Amygdala (tissue), 56 donors: ENCODE data around the gene SHISA9.

ENCODE experiments used
- DNase-seq, 56 donors: peaks; one replicate each; lab custom pipeline; 2025; lab: John Stamatoyannopoulos, UW

SHISA9 gene

GRCh38 chr16:13154799-13155198 lies 253.4 kb downstream of the SHISA9 start:
- no peak for DNase-seq

GRCh38 chr16:13155377-13155776 lies 254.0 kb downstream of the SHISA9 start:
- no peak for DNase-seq

DNA sequence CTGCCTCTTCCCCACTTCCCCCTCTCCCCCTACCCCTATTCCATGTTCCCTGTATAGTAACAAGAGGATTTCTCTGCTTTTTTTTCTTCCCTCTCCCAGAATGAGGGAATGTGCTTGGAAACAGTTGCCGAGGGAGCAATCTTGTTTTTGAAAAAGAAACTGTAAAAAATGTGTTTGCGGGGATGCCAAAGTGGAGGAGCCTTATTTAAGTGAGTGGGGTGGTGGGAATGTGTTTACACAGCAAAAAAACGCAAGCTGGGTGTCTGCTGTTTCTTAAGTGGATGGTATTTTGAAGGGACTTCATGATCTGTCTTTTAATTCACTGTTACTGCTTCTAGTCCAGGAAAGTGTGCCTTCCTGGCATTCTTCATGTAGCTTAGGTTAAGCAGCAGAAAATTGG lies 254.4 kb downstream of the SHISA9 start:
- peak in 4 of 56 donors; percentile 2 to 40 (median 27) for DNase-seq

- DNase-seq = no peak
Observed at GRCh38 chr16:13157082-13157481, 255.7 kb downstream of the SHISA9 start.

DNA sequence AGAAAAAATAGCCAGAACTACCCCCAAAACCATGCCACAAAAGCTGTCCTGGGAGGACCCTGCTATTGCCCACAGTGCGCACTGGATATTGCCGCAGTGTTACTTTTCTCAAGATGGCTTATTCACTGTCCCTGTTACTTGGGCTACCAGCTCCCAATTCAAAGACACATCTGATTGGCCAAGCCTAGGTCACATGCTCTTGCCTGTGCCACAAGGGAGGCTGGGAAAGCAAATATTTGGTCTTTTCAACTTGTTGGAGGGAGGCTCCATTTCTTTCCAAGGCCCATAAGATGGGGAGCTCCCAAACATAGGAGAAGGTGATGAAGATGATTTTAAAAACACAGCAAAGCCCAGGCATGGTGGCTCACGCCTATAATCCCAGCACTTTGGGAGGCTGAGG lies 257.0 kb downstream of the SHISA9 start:
- DNase-seq = no peak

DNA sequence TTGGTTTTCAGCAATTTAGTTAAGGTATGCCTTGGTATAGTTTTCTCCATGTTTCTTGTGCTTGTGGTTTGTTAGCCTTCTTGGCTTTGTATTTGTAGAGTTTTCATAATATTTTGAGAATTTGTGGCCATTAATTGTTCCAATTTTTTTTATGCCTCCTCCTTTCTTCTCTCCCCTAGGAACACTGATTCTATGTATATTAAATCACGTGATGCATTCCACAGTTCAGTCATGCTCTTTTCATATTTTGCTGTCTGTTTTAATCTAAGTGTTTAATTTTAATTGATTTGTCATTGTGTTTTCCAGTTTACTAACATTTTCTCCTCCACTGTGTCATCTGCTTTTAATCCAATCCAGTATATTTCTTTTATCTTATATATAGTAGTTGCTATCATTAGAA lies 263.6 kb downstream of the SHISA9 start:
- DNase-seq = no peak

DNA sequence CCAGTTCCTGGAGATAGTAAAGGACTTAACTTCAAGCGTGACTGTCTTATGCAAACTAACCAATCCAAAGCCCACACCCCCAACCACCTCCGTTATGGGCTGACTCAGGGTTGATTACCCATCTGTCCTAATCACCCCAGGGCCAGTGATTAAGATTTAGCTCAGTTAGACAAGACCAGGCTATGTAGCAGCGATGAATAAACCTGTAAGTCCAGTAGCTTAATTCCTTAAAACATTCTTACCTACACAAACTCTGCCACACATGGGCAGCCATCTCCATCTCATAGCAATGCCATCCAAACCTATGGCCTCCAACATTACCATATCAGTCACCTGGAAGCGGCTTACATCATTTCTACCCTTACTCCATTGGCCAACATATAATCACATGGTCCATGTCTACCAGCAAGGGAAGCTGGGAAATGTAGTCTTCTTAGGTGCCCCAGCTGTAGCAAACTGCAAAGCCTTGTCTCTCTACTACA lies 266.7 kb downstream of the SHISA9 start:
- no peak for DNase-seq

- DNase-seq = no peak
Observed at GRCh38 chr16:13171313-13171712, 269.9 kb downstream of the SHISA9 start.

- DNase-seq = no peak
Observed at GRCh38 chr16:13176711-13177110, 275.3 kb downstream of the SHISA9 start.

GRCh38 chr16:13178318-13178717 lies 276.9 kb downstream of the SHISA9 start:
- peak in 32 of 56 donors; percentile 2 to 75 (median 21) for DNase-seq

- no peak for DNase-seq
Observed at GRCh38 chr16:13181432-13181831, 280.0 kb downstream of the SHISA9 start.

GRCh38 chr16:13186813-13187212 lies 285.4 kb downstream of the SHISA9 start:
- no peak for DNase-seq

DNA sequence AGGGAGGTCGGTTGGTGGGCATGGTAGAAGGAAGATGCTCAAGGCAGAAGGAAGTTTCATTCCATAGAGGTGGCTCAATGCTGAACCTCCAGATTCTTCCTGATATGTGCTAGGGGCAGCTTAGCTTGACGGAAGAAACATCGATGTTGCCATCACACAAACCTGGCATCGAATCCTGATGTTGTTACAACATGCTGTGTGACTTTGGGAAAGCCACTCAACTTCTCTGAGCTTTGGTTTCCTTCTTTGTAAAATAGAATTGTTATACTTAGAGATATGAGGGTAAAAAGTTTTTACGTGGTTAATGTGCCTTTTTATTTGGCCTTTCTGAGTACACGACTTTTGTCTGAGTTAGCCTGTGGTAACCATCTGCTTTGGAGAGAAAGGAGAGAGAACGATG lies 287.9 kb downstream of the SHISA9 start:
- DNase-seq = no peak

- no peak for DNase-seq
Observed at GRCh38 chr16:13193721-13194120, 292.3 kb downstream of the SHISA9 start.

DNA sequence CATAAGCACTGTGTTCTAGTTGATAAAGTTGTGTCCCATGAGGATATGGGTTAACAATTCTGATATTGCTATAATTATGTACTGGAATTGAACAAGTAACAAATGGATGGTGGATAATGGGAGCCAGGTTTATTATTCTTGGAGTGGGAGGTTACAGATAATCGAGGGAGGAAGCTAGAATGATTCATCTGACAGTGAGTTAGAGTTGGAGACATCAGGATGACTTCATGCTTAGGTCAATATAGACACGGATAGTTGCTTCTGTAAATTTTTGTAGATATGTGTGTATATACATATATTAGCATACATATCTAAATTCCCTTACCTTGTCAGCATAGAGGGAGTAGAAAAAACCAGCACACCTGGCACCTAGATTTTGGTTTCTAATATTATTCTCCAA lies 293.4 kb downstream of the SHISA9 start:
- DNase-seq = no peak

- no peak for DNase-seq
Observed at GRCh38 chr16:13203725-13204124, 302.3 kb downstream of the SHISA9 start.

DNA sequence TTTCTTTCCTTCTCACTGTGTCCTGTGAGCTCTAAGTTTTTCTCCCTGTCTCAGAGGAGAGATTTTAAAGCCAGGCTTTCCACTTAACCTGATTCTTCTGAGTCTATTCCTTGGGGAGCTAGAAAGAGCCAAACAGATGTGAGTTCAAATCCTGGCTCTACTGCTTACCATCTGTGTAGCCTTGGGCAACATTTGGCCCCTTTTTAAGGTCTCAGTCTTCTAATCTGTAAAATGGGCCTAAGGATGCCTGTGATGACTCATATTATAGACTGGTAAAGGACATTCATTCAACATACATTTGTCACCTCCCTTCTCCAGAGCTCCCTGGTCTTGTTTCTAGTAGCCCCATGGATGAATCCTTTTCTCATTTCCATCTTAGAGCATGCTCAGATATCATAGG lies 304.0 kb downstream of the SHISA9 start:
- DNase-seq = no peak

DNA sequence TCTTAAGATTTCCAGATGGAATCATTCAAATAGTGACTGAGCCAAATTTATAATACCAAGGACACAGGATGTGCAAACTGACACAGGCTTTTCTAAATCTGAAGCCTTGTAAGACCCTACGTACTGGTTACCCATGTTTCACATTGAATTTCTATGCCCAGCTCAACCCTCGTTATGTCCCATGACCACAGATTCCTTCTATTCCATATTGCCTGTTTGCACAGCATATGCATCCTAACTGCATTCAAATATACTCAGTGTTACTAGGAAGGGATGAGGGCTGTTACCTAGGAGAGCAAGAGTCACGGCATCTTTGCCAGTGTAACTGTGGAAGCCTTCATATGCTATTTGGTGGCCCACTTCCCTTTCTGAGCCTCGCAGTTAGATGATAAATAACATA lies 305.2 kb downstream of the SHISA9 start:
- DNase-seq = no peak

- no peak for DNase-seq
Observed at GRCh38 chr16:13207151-13207550, 305.8 kb downstream of the SHISA9 start.

DNA sequence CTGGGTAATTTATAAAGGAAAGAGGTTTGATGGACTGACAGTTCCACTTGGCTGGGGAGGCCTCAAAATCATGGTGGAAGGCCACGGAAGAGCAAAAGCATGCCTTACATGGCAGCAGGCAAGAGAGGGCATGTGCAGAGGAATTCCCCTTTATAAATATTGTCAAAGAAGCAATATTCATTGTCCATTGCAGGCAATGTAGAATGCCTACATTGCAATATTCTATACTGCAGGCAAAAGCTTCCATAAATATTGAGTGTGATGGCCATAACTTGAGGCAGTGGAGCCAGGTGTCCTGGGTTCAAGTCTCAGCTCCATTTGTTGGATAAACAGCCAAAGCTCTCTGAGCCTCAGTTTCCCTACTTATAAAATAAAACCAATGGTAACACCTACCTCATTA lies 322.3 kb downstream of the SHISA9 start:
- DNase-seq = no peak

GRCh38 chr16:13229039-13229438 lies 327.6 kb downstream of the SHISA9 start:
- no peak for DNase-seq

GRCh38 chr16:13231365-13231764 lies 330.0 kb downstream of the SHISA9 start:
- no peak for DNase-seq

GRCh38 chr16:13234999-13235398 lies 333.6 kb downstream of the SHISA9 start:
- no peak for DNase-seq
